Measurements from ENCODE around the gene RUSC1.

The RUSC1 gene

DNA sequence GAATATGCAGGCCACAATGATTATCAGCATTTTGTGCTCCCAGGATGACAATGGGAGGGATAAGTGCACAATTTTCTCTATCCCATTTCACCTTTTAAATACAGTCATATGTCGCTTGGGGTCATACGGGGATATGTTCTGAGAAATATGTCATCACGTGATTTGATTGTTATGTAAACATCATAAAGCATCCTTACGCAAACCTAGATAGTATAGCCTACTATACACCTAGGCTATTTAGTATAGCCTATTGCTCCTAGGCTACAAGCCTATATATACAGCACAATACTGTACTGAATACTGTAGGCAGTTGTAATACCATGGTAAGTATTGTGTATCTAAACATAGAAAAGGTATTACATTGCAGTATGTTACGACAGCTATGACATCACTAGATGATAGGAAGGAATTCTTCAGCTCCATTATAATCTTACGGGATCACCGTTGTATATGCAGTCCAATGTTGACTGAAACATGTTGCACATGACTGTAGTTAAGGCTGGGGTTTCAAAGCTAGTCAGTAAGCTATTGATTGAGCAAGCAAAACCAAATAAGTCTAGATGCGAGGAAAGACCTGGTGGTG is 18.9 kb downstream of the RUSC1 start:
- H3K23ac ChIP-seq (ENCODE audit: low read length) = no peak overlapping the region
- no peaks in the 10 kb centered on the region for H3K79me1 ChIP-seq (ENCODE audit: low read length)
- peaks cover 9% of the 10 kb centered on the region for H3K36me3 ChIP-seq (ENCODE audit: control insufficient read depth, insufficient read depth, low read length)
- no peaks in the 10 kb centered on the region for H3K79me2 ChIP-seq (ENCODE audit: control insufficient read depth, insufficient read depth, low read length)
- no peaks in the 10 kb centered on the region for H3K4me1 ChIP-seq (ENCODE audit: control insufficient read depth, low read depth, low read length)
- H3K4me3 ChIP-seq (ENCODE audit: low read length) = no peak overlapping the region
- no peak for DNase-seq
- no peak overlapping the region for H2BK120ac ChIP-seq (ENCODE audit: low read depth, low read length)
- no peak overlapping the region for H2BK5ac ChIP-seq (ENCODE audit: low read length)
- no peak overlapping the region for H3K56ac ChIP-seq (ENCODE audit: low read length)
- no peaks in the 10 kb centered on the region for H3K27me3 ChIP-seq (ENCODE audit: insufficient read depth, low read length, poor library complexity)
- no peak overlapping the region for H3K9ac ChIP-seq (ENCODE audit: low read length)
- no peak overlapping the region for H3K4me2 ChIP-seq (ENCODE audit: low read length)
- H4K5ac ChIP-seq (ENCODE audit: low read length) = no peak overlapping the region
- H2AK5ac ChIP-seq (ENCODE audit: low read length) = no peak overlapping the region
- H2BK15ac ChIP-seq (replicated peaks; ENCODE audit: low read depth) = no peak overlapping the region
- WGBS (ENCODE audit: extremely low coverage, insufficient coverage, low lambda C conversion rate) = no CpG with 5 or more reads among the region's 8 CpGs
- no peak overlapping the region for H3K4ac ChIP-seq (ENCODE audit: low read depth, low read length)
- no peak overlapping the region for H4K8ac ChIP-seq (ENCODE audit: low read depth, low read length)
- no peak overlapping the region for H3K18ac ChIP-seq (ENCODE audit: low read length)
- H3K27ac ChIP-seq (ENCODE audit: low read depth, low read length) = no peak overlapping the region

DNA sequence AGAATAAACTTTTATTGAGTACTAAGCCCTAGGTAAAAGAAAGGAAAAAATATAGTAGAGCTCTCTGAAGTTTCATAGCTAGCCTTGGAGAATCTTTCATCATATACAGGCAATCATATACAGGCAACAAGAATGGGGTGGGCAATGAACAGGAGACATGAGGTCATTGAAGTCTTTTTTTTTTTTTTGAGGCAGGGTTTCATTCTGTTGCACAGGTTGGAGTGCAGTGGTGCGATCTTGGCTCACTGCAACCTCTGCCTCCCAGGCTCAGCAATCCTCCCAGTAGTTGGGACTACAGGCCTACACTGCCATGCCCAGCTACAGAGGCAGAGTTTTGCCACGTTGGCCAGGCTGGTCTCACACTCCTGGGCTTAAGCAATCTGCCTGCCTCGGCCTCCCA is 22.1 kb downstream of the RUSC1 start:
- no peaks in the 10 kb centered on the region for H3K4me1 ChIP-seq (ENCODE audit: control insufficient read depth, low read depth, low read length)
- no peak overlapping the region for H3K56ac ChIP-seq (ENCODE audit: low read length)
- no peaks in the 10 kb centered on the region for H3K79me1 ChIP-seq (ENCODE audit: low read length)
- DNase-seq = no peak
- H3K18ac ChIP-seq (ENCODE audit: low read length) = no peak overlapping the region
- H2BK5ac ChIP-seq (ENCODE audit: low read length) = no peak overlapping the region
- no peak overlapping the region for H3K27ac ChIP-seq (ENCODE audit: low read depth, low read length)
- no peak overlapping the region for H2BK120ac ChIP-seq (ENCODE audit: low read depth, low read length)
- H3K79me2 ChIP-seq (ENCODE audit: control insufficient read depth, insufficient read depth, low read length) = no peaks in the 10 kb centered on the region
- no peak overlapping the region for H2BK15ac ChIP-seq (replicated peaks; ENCODE audit: low read depth)
- H3K4me3 ChIP-seq (ENCODE audit: low read length) = no peak overlapping the region
- no peak overlapping the region for H2AK5ac ChIP-seq (ENCODE audit: low read length)
- H4K8ac ChIP-seq (ENCODE audit: low read depth, low read length) = no peak overlapping the region
- H3K9ac ChIP-seq (ENCODE audit: low read length) = no peak overlapping the region
- H3K4me2 ChIP-seq (ENCODE audit: low read length) = no peak overlapping the region
- no CpG with 5 or more reads among the region's 3 CpGs for WGBS (ENCODE audit: extremely low coverage, insufficient coverage, low lambda C conversion rate)
- H4K5ac ChIP-seq (ENCODE audit: low read length) = no peak overlapping the region
- peaks cover 9% of the 10 kb centered on the region for H3K36me3 ChIP-seq (ENCODE audit: control insufficient read depth, insufficient read depth, low read length)
- H3K23ac ChIP-seq (ENCODE audit: low read length) = no peak overlapping the region
- H3K4ac ChIP-seq (ENCODE audit: low read depth, low read length) = no peak overlapping the region
- no peaks in the 10 kb centered on the region for H3K27me3 ChIP-seq (ENCODE audit: insufficient read depth, low read length, poor library complexity)

DNA sequence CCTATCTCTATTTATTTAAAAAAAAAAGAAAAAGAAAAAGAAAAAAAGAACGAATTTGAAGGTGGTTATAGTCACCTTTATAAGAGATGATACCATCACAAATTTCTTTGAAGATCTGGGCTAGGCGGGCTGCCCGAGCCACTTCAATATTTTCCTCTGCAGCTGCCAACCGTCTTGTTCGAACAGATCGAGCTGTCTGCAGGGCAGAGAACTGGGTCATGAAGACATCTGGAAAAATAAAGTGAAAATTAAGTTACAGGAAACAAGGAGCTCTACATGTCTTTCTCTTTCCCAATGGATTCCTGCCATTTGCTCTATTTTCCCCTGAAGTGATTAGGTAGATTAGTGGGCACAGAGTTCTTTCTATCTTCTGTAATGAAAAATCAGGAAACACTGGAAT is 31.9 kb downstream of the RUSC1 start:
- Histone ChIP-seq H4K5ac (ENCODE audit: low read length) (no peak overlapping the region), H3K36me3 (ENCODE audit: control insufficient read depth, insufficient read depth, low read length) (peaks cover 2% of the 10 kb centered on the region), H3K27ac (ENCODE audit: low read depth, low read length) (no peak overlapping the region)

DNA sequence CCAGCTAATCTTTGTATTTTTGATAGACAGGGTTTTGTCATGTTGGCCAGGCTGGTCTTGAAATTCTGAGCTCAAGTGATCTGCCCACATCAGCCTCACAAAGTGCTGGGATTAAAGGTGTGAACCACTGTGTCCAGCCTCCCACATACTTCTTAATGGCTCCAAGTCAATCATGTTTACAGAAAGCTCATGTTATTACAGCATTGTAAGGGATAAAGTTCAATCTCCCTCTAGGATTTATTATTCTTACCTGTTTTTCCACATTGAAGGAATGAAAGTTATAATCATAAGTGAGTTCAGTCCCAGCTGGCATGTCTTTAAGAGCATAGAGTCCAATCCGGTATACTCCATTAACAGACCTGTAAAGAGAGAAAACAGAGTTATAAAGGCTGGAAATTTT is 39.4 kb downstream of the RUSC1 start:
- Histone ChIP-seq H3K23ac (ENCODE audit: low read length) (no peak overlapping the region), H3K9ac (ENCODE audit: low read length) (no peak overlapping the region), H3K56ac (ENCODE audit: low read length) (no peak overlapping the region), H3K4me1 (ENCODE audit: control insufficient read depth, low read depth, low read length) (no peaks in the 10 kb centered on the region), H3K36me3 (ENCODE audit: control insufficient read depth, insufficient read depth, low read length) (no peaks in the 10 kb centered on the region), H3K79me1 (ENCODE audit: low read length) (no peaks in the 10 kb centered on the region), H4K5ac (ENCODE audit: low read length) (no peak overlapping the region), H3K4me2 (ENCODE audit: low read length) (no peak overlapping the region), H3K4me3 (ENCODE audit: low read length) (no peak overlapping the region), H3K79me2 (ENCODE audit: control insufficient read depth, insufficient read depth, low read length) (no peaks in the 10 kb centered on the region), H4K8ac (ENCODE audit: low read depth, low read length) (no peak overlapping the region), H3K27me3 (ENCODE audit: insufficient read depth, low read length, poor library complexity) (no peaks in the 10 kb centered on the region), H3K18ac (ENCODE audit: low read length) (no peak overlapping the region), H2BK120ac (ENCODE audit: low read depth, low read length) (no peak overlapping the region), H3K27ac (ENCODE audit: low read depth, low read length) (no peak overlapping the region), H3K4ac (ENCODE audit: low read depth, low read length) (no peak overlapping the region), H2BK5ac (ENCODE audit: low read length) (no peak overlapping the region), H2AK5ac (ENCODE audit: low read length) (no peak overlapping the region), H2BK15ac (replicated peaks; ENCODE audit: low read depth) (no peak overlapping the region)
- DNase-seq = no peak
- WGBS (ENCODE audit: extremely low coverage, insufficient coverage, low lambda C conversion rate) = no CpG with 5 or more reads among the region's 1 CpG

More for the DNA sequence above, 31.9 kb downstream of the RUSC1 start:
- H4K8ac ChIP-seq (ENCODE audit: low read depth, low read length) = no peak overlapping the region
- no peaks in the 10 kb centered on the region for H3K79me1 ChIP-seq (ENCODE audit: low read length)
- no peak overlapping the region for H3K4me3 ChIP-seq (ENCODE audit: low read length)
- H3K4me1 ChIP-seq (ENCODE audit: control insufficient read depth, low read depth, low read length) = no peaks in the 10 kb centered on the region
- H2AK5ac ChIP-seq (ENCODE audit: low read length) = no peak overlapping the region
- H2BK15ac ChIP-seq (replicated peaks; ENCODE audit: low read depth) = no peak overlapping the region
- peak; percentile 2 for DNase-seq
- H3K56ac ChIP-seq (ENCODE audit: low read length) = no peak overlapping the region
- no peak overlapping the region for H2BK120ac ChIP-seq (ENCODE audit: low read depth, low read length)
- no peak overlapping the region for H3K9ac ChIP-seq (ENCODE audit: low read length)
- H3K4me2 ChIP-seq (ENCODE audit: low read length) = no peak overlapping the region
- no peak overlapping the region for H3K23ac ChIP-seq (ENCODE audit: low read length)
- H3K18ac ChIP-seq (ENCODE audit: low read length) = no peak overlapping the region
- WGBS (ENCODE audit: extremely low coverage, insufficient coverage, low lambda C conversion rate) = no CpG with 5 or more reads among the region's 6 CpGs
- no peaks in the 10 kb centered on the region for H3K27me3 ChIP-seq (ENCODE audit: insufficient read depth, low read length, poor library complexity)
- H2BK5ac ChIP-seq (ENCODE audit: low read length) = no peak overlapping the region
- no peak overlapping the region for H3K4ac ChIP-seq (ENCODE audit: low read depth, low read length)
- H3K79me2 ChIP-seq (ENCODE audit: control insufficient read depth, insufficient read depth, low read length) = no peaks in the 10 kb centered on the region

DNA sequence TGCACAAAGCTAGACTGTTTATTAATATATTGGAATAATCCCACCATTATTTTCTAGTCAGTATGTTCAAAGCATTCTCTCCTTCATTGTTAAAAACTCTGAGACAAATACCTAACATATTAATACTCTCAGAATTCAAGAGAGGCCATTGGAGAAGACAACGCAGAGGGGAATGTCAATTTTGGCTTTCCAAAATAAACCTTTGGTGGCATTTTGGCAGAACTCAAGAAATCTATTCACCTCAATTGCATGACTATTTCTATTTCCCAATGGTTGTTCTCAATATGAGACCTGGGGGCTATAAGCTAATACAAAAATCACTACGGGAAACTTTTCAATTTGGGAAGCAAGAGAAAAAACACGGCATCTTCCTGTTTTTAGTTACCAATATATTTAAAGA is 58.5 kb downstream of the RUSC1 start:
- H4K8ac ChIP-seq (ENCODE audit: low read depth, low read length) = no peak overlapping the region
- H3K9ac ChIP-seq (ENCODE audit: low read length) = no peak overlapping the region
- H2BK15ac ChIP-seq (replicated peaks; ENCODE audit: low read depth) = no peak overlapping the region
- no peak overlapping the region for H2BK120ac ChIP-seq (ENCODE audit: low read depth, low read length)
- H3K79me2 ChIP-seq (ENCODE audit: control insufficient read depth, insufficient read depth, low read length) = no peaks in the 10 kb centered on the region
- H3K4me2 ChIP-seq (ENCODE audit: low read length) = no peak overlapping the region
- H3K79me1 ChIP-seq (ENCODE audit: low read length) = no peaks in the 10 kb centered on the region
- no peak overlapping the region for H3K4ac ChIP-seq (ENCODE audit: low read depth, low read length)
- DNase-seq = no peak
- no peaks in the 10 kb centered on the region for H3K4me1 ChIP-seq (ENCODE audit: control insufficient read depth, low read depth, low read length)
- no peak overlapping the region for H3K18ac ChIP-seq (ENCODE audit: low read length)
- no peak overlapping the region for H3K56ac ChIP-seq (ENCODE audit: low read length)
- H2AK5ac ChIP-seq (ENCODE audit: low read length) = no peak overlapping the region
- H3K4me3 ChIP-seq (ENCODE audit: low read length) = no peak overlapping the region
- H2BK5ac ChIP-seq (ENCODE audit: low read length) = no peak overlapping the region
- H3K27ac ChIP-seq (ENCODE audit: low read depth, low read length) = no peak overlapping the region
- no CpG with 5 or more reads among the region's 3 CpGs for WGBS (ENCODE audit: extremely low coverage, insufficient coverage, low lambda C conversion rate)
- no peaks in the 10 kb centered on the region for H3K27me3 ChIP-seq (ENCODE audit: insufficient read depth, low read length, poor library complexity)
- H4K5ac ChIP-seq (ENCODE audit: low read length) = no peak overlapping the region
- H3K36me3 ChIP-seq (ENCODE audit: control insufficient read depth, insufficient read depth, low read length) = no peaks in the 10 kb centered on the region
- H3K23ac ChIP-seq (ENCODE audit: low read length) = no peak overlapping the region

DNA sequence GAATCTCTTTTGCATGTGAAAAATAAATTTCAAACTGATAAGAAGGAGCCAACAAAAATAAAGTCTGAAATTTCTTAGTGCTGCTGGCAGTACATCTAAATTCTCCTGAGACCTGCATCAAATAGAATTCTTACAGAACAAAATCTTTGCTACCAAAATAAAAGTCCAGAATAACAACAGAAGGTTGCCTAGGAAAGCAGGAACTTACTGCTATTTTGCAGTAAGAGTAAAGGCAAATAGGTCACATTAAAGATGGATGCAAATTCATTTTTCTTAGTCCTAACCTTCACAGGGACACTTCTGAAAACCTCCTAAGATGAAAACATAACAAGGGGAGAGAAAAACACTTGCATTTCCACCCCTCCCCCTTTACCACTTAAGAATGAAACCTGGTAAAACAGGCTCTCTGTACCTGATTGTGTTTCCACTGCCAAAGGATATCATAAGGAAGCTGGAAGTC is 59.0 kb downstream of the RUSC1 start:
- Histone ChIP-seq H2BK15ac (replicated peaks; ENCODE audit: low read depth) (no peak overlapping the region), H4K5ac (ENCODE audit: low read length) (no peak overlapping the region), H3K4me3 (ENCODE audit: low read length) (no peak overlapping the region), H3K4me2 (ENCODE audit: low read length) (no peak overlapping the region), H3K27ac (ENCODE audit: low read depth, low read length) (no peak overlapping the region), H3K56ac (ENCODE audit: low read length) (no peak overlapping the region), H3K18ac (ENCODE audit: low read length) (no peak overlapping the region), H3K79me1 (ENCODE audit: low read length) (no peaks in the 10 kb centered on the region), H3K27me3 (ENCODE audit: insufficient read depth, low read length, poor library complexity) (no peaks in the 10 kb centered on the region), H3K36me3 (ENCODE audit: control insufficient read depth, insufficient read depth, low read length) (no peaks in the 10 kb centered on the region), H3K79me2 (ENCODE audit: control insufficient read depth, insufficient read depth, low read length) (no peaks in the 10 kb centered on the region), H3K9ac (ENCODE audit: low read length) (no peak overlapping the region), H2AK5ac (ENCODE audit: low read length) (no peak overlapping the region), H2BK120ac (ENCODE audit: low read depth, low read length) (no peak overlapping the region), H3K4me1 (ENCODE audit: control insufficient read depth, low read depth, low read length) (no peaks in the 10 kb centered on the region), H3K4ac (ENCODE audit: low read depth, low read length) (no peak overlapping the region), H3K23ac (ENCODE audit: low read length) (no peak overlapping the region), H4K8ac (ENCODE audit: low read depth, low read length) (no peak overlapping the region), H2BK5ac (ENCODE audit: low read length) (no peak overlapping the region)
- DNase-seq = peak; percentile 26

All from mesendoderm (in vitro differentiated cells).